Measurements from ENCODE around the gene CCDC50. TPM values are rescaled to one million over a fixed set of nuclear protein-coding genes. Genes with fewer than 3 reads are reported as not detected.

The CCDC50 gene
- total RNA-seq, 2 experiments from 2014 or later = 31.4 to 43.9 TPM

DNA sequence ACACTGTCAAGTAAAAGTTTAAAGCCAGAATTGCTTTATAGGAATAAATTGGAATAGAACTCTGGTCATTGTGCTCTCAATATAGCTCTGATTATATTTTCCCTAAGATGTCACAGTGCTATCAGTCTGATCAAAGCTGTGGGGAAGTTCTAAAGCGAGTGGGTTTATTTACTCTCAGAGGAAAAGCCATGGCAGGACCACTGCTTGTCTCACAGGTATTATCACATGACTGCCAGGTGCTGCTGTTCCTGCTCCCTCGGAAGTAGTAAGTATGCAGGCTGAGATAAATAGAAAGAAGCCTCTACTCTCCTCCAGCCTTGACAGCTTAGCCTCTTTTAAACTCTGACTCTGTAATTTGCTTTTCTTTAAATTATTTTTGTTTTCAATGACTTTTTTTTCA is 50.3 kb downstream of the CCDC50 start:
- Histone ChIP-seq H3K9me2 (ENCODE audit: insufficient read depth, low read length) (no peaks in the 10 kb centered on the region), H3K4me3 (ENCODE audit: low read depth, low read length, poor library complexity, severe bottlenecking) (no peak overlapping the region), H3K9me3 (ENCODE audit: low read length) (no peaks in the 10 kb centered on the region), H3K36me3 (ENCODE audit: insufficient read depth, low read length) (peaks cover 57% of the 10 kb centered on the region), H3K27ac (ENCODE audit: low read depth, low read length, poor library complexity, severe bottlenecking) (no peak overlapping the region), H4K20me1 (ENCODE audit: insufficient read depth, low read length) (no peaks in the 10 kb centered on the region), H3K4me2 (ENCODE audit: low read length) (peak overlapping the region; percentile 27), H2AFZ (ENCODE audit: low read length) (no peak overlapping the region), H3K79me2 (ENCODE audit: insufficient read depth, low read depth, low read length) (no peaks in the 10 kb centered on the region), H3K4me1 (ENCODE audit: insufficient read depth, low read length, poor library complexity, severe bottlenecking) (peaks cover 28% of the 10 kb centered on the region)
- intact Hi-C loops (cut with micrococcal nuclease; ENCODE audit: unreplicated experiment) = no loop called here
- BruUV-seq (replicated peaks) = no TSS peak
- TF ChIP-seq EZH2phosphoT487 (IDR thresholded peaks at IDR 0.05; ENCODE audit: borderline replicate concordance, low read depth, low read length) = no peak
- TF ChIP-seq, protein P1, sequence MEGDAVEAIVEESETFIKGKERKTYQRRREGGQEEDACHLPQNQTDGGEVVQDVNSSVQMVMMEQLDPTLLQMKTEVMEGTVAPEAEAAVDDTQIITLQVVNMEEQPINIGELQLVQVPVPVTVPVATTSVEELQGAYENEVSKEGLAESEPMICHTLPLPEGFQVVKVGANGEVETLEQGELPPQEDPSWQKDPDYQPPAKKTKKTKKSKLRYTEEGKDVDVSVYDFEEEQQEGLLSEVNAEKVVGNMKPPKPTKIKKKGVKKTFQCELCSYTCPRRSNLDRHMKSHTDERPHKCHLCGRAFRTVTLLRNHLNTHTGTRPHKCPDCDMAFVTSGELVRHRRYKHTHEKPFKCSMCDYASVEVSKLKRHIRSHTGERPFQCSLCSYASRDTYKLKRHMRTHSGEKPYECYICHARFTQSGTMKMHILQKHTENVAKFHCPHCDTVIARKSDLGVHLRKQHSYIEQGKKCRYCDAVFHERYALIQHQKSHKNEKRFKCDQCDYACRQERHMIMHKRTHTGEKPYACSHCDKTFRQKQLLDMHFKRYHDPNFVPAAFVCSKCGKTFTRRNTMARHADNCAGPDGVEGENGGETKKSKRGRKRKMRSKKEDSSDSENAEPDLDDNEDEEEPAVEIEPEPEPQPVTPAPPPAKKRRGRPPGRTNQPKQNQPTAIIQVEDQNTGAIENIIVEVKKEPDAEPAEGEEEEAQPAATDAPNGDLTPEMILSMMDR (conservative IDR thresholded peaks at IDR 0.05; ENCODE audit: low read length) = no peak
- POLR2A ChIA-PET = interaction anchor here (0.6 to 1.0 kb wide), 5 partner anchors 13 to 160 kb away, joined by 3 to 4 read pairs (median 4); no protein-coding TSS in a partner anchor
- peak; percentile 50 for DNase-seq (ENCODE audit: low spot score)
- CTCF ChIA-PET (ENCODE audit: unreplicated experiment) = interaction anchor here (0.5 to 1.2 kb wide), 2 partner anchors 12 to 1367 kb away, joined by 3 read pairs; no protein-coding TSS in a partner anchor

DNA sequence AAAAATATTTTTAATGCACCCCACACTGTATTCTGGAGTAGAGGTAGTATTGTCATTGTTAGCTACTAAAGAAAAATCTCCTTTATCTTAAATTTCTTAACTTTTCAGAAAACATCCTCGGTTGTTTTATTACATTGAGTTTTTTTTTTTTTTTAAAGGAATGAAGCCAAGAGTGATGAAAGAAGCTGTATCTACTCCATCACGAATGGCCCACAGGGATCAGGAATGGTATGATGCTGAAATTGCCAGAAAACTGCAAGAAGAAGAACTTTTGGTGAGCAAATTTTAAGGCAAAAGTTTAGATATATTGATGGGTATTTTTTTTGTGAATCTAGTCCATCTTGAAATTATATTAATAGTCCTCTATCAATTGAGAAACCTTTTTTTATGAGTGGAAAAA is 50.8 kb downstream of the CCDC50 start:
- ChIA-PET CTCF (ENCODE audit: unreplicated experiment) (no interaction called here), POLR2A (interaction anchor here (0.6 to 1.3 kb wide), 12 partner anchors 13 to 652 kb away, joined by 3 to 4 read pairs (median 4); no protein-coding TSS in a partner anchor)
- H3K4me1 ChIP-seq (ENCODE audit: insufficient read depth, low read length, poor library complexity, severe bottlenecking) = peaks cover 28% of the 10 kb centered on the region
- H2AFZ ChIP-seq (ENCODE audit: low read length) = no peak overlapping the region
- no peaks in the 10 kb centered on the region for H3K9me2 ChIP-seq (ENCODE audit: insufficient read depth, low read length)
- H3K4me3 ChIP-seq (ENCODE audit: low read depth, low read length, poor library complexity, severe bottlenecking) = no peak overlapping the region
- H3K27ac ChIP-seq (ENCODE audit: low read depth, low read length, poor library complexity, severe bottlenecking) = no peak overlapping the region
- no TSS peak for BruUV-seq (replicated peaks)
- no peaks in the 10 kb centered on the region for H3K9me3 ChIP-seq (ENCODE audit: low read length)
- H4K20me1 ChIP-seq (ENCODE audit: insufficient read depth, low read length) = no peaks in the 10 kb centered on the region
- intact Hi-C loops (cut with micrococcal nuclease; ENCODE audit: unreplicated experiment) = no loop called here
- peak overlapping the region; percentile 27; the same call in 1 of the 2 replicates for H3K4me2 ChIP-seq (ENCODE audit: low read length)
- H3K79me2 ChIP-seq (ENCODE audit: insufficient read depth, low read depth, low read length) = no peaks in the 10 kb centered on the region
- H3K36me3 ChIP-seq (ENCODE audit: insufficient read depth, low read length) = peaks cover 59% of the 10 kb centered on the region
- TF ChIP-seq, protein P1 (conservative IDR thresholded peaks at IDR 0.05; ENCODE audit: low read length) = no peak
- TF ChIP-seq EZH2phosphoT487 (IDR thresholded peaks at IDR 0.05; ENCODE audit: borderline replicate concordance, low read depth, low read length) = no peak
- no peak for DNase-seq (ENCODE audit: low spot score)

DNA sequence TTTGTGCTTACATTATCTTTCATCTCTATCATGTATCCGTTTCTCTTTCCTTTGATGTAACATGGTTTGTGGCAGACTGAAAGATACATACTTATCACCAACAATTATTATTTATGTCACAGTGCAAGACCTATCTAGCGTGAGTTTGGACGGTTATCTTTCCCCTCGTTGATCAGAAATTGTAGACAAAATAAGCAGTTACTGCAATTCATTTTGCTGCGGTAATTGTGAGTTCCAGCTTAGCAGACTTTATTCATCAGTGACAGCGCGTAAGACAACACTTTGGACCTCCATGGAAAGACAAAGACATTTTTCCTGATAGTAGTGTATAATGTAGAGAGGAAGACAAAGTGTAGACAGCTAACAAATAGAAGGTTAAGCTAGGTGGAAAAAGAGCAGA is 52.1 kb downstream of the CCDC50 start:
- CTCF ChIA-PET (ENCODE audit: unreplicated experiment) = no interaction called here
- DNase-seq (ENCODE audit: low spot score) = no peak
- H3K9me3 ChIP-seq (ENCODE audit: low read length) = no peaks in the 10 kb centered on the region
- no peaks in the 10 kb centered on the region for H3K9me2 ChIP-seq (ENCODE audit: insufficient read depth, low read length)
- H3K27ac ChIP-seq (ENCODE audit: low read depth, low read length, poor library complexity, severe bottlenecking) = no peak overlapping the region
- intact Hi-C loops (cut with micrococcal nuclease; ENCODE audit: unreplicated experiment) = no loop called here
- peaks cover 47% of the 10 kb centered on the region for H3K36me3 ChIP-seq (ENCODE audit: insufficient read depth, low read length)
- no TSS peak for BruUV-seq (replicated peaks)
- peaks cover 28% of the 10 kb centered on the region for H3K4me1 ChIP-seq (ENCODE audit: insufficient read depth, low read length, poor library complexity, severe bottlenecking)
- POLR2A ChIA-PET = interaction anchor here (0.6 to 1.3 kb wide), 3 partner anchors 11 to 26 kb away, joined by 3 read pairs; no protein-coding TSS in a partner anchor
- no peak overlapping the region for H3K4me2 ChIP-seq (ENCODE audit: low read length)
- TF ChIP-seq EZH2phosphoT487 (IDR thresholded peaks at IDR 0.05; ENCODE audit: borderline replicate concordance, low read depth, low read length) = no peak
- TF ChIP-seq, protein P1 (conservative IDR thresholded peaks at IDR 0.05; ENCODE audit: low read length) = no peak
- H3K4me3 ChIP-seq (ENCODE audit: low read depth, low read length, poor library complexity, severe bottlenecking) = no peak overlapping the region
- H2AFZ ChIP-seq (ENCODE audit: low read length) = no peak overlapping the region
- H3K79me2 ChIP-seq (ENCODE audit: insufficient read depth, low read depth, low read length) = no peaks in the 10 kb centered on the region
- H4K20me1 ChIP-seq (ENCODE audit: insufficient read depth, low read length) = no peaks in the 10 kb centered on the region
